Measurements from ENCODE around the gene SBF1.

Gene SBF1

DNA sequence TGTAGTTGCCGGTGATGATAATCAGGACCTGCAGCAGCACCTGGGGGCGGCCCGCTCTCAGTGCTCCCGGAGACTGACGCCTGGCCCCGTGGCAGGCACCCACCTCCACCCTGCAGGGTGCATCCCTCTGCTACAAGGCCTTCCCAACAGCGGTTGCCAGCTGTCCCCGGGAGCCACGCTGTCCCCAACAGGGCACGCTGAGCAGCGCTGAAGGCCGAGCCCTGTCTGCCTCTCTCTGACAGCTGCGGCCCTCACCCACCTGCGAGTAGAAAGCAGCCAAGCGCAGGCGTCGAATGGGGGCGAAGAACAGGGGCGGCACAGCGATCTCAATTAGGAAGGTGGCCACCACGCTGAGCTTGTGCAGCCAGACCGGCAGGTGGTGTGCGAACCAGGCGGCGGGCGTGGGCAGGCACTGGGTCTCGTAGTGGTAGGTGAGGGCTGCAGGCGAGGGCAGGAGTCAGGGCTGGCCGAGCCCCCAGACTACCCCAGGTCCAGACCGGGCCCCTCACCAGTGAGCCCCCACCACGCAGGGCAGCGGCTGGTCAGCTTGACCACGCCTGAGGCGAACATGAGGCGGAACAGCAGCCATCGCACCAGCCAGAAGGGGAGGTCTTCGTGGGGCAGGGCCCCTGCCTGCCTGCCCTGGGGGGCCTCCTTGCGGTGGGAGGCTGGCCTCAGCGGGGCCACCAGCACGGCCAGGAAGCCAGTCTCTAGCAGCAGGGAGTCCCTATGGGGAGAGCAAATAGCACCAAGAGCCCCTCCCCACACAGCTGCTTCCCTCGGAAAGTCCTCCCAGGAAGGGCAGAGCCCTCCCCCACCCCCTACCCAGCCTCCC, 31.2 kb upstream of the SBF1 start:
- DNase-seq, result no peak

DNA sequence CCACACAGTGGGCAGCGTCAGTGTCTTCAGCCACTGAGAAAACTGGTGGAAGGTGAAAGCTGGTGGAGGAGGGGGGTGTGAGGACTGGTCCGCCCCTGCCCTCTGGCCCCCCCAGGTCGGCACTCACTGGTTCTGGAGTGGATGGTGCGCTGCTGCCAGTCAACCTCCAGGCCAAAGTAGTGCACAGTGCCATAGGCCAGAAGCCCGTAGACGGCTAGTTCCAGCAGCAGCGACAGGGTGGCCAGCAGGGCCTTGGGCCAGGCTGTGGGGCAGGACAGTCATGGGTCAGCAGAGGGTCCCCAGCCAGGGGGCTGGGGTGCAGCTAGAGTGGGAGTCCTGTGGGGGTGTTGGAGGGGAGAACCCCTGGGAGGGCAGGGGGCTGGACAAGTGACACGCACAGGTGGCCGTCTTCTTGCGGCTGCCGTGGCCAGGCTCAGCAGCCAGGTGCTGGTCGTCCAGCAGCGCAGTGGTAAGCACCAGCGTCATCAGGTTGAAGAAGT, 30.5 kb upstream of the SBF1 start:
- no peak for DNase-seq

DNA sequence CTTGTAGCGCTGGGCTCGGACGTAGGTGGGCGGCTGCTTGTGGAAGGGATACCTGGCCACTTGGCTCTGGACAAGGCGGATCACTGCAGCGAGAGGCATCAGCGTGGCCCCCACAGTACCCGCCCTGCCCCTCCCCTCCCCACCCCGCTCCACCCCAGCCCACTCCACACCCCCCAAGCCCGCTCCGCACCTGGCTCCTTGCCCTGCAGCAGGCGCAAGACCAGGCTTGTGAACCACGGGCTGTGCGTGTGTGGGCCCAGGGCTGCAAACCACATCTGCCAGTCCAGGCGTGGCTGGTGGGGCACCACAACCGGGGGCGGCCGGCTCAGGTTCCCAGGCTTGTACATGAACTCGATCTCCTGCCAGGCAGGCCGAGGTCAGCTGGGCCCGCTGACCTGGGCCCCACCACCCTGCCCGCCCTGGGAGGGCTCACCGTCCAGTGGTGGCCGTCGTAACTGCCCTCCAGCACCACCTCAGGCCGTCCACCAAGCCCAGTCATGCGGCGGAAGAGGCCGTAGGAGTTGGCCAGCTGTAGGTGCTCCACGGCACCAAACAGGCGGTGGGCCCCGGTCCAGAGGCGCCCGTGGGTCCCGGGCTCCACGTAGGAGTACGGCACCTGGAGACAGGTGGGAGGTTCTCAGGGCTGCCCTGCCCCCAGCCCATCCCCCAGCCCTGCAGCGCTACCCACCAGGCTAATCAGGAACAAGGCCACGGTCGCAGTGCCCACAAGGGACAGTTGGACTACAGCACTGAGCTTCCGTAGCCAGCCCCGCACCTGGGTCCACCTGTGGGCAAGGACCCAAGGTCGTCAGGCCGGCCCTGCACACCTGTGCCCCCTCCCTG, 29.8 kb upstream of the SBF1 start:
- no peak for DNase-seq

DNA sequence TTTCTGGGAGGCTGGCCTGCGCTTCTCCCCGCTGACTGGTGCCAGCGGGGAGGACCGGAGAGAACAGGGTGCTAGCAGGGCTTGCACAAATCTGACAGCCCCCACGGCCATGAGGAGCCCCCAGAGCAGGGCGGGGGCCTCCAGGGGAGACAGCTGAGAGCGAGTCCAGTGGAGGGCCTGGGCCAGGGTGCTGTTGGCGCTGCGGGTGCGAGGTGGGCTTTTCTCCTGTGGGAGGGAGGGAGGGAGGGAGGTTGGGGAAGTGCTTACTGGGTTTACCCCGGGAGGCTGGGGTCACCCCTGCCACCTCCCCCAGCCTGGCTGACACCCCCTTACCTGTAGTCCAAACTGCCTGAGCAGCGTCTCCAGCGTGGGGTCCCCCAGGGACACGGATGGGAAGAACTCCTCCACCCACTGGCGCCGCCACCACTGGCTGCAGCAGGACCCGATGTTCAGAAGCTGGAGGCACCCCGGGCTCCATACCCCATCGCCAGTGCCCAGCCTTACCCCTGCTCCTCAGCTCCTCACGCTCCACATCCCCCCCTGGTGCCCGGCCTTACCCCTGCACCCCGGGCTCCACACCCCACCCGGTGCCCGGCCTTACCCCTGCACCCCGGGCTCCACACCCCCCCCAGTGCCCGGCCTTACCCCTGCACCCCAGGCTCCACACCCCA, 28.8 kb upstream of the SBF1 start:
- no peak for DNase-seq

DNA sequence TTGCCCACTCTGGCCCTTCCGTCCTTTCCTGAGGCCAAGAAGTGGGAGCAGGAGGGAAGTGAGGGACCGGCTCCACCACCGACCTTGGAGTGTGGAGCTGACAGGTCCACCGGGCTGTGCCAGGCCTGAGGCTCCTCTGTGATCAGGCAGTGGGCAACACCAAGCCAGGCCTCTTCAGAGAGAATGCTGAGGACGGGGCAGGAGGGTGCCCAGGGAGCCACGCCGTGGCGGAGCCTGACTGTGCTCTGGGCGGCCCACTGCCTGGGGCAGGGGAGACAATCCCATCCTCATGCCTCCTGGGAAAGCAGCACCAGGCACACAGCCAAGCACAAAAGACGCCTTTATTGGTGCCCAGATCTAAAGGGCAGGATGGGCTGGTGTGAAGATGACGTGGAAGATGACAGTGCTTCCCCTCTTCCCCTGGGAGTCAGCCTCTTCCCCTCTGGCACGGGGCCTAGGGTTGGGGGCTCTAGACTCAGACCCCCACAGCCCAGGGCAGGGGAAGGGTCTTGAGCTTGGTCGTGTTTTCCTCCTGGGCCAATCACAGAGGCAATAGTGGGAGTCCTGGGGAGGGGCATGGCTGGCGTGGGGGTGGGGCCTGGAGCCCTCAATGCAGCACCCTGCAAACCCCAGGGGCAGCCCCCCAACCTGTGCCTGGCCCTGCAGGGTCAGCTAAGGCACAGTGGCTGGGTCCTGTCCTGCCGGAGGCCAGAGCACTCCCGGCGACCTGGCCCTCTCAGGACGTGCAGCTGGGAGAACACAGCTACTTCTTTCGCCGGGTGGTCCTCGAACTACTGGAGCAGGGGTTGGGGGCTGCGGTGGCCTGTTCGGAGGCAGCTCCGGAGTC, 28.0 kb upstream of the SBF1 start:
- no peak for DNase-seq

DNA sequence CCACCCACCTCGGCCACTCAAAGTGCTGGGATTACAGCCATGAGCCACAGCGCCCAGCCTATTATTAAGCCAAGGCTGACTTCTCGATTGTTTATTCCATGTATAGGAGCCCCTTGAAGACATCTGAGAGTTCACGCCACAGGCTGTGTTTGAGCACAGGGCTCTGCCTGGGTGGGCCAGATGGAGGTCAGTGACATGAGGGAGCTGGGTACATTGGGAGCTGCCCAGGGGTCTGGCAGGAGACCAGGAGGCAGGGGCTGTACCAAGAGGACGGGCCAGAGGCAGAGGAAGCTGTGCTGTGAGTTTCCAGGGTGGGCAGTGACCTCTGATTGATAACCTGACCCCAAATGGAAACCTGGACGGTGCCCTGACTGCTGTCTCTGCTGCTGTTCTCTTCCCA, 27.3 kb upstream of the SBF1 start:
- DNase-seq, result no peak

DNA sequence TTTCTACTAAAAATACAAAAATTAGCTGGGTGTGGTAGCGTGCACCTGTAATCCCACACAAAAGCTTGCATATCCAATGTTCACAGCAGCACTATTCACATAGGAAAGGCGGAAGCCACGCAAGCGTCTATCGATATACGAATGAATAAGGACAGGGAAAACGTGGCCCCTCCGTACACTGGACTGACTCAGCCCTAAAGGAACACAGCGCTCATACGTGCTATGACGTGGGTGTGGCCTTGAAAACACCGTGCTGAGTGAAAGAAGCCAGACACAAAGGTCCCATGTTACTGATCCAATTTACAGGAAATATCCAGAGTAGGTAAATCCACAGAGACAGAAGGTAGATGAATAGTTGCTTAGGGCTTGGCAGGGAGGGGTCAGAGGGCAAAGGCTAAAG, 25.6 kb upstream of the SBF1 start:
- DNase-seq, result no peak

DNA sequence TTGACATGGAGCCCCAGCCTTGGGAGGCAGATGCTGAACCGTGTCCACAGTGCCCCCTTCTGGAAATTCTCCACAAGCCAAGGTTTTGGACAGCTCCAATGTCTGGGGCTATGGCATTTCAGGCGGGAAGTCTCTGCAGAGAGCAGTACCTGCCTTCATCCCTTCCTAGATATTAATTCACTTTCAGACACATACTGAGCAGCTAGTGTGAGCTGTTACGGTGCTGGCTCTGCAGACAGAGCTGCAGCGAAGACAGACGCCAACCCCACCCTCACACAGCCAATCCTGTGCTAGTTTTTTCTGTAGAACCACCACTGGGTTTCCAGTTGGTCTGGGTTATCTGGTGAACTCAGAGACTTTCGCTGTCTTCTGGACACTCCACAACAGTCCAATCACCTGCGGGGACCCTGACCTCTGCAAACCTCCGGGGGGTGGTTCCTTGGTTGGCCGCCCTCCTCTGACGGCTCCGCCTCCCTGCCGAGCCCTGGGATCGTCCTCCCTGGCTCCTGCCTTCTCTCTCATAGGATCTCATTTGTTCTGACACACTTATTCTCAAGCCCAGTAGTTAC, 23.6 kb upstream of the SBF1 start:
- DNase-seq, result peak; percentile 66

DNA sequence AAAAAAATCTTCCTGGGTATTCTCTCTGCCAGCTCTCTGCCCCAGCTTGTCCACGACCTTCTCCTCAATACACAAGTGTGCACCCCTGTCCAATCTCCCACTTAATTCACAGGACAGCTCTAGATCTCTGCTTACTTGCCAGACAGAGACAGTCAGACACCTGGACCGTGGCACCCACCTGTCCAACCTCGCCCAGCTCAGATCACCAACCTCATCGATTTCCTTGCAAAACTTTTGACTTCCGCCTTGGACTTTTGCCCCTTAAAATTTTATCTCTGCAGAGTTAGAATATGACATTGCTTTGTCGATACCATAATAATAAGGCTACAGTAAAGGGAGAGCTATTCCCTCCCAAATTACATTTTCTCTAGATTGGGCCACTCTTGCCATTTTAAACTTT, 22.3 kb upstream of the SBF1 start:
- DNase-seq, result no peak

DNA sequence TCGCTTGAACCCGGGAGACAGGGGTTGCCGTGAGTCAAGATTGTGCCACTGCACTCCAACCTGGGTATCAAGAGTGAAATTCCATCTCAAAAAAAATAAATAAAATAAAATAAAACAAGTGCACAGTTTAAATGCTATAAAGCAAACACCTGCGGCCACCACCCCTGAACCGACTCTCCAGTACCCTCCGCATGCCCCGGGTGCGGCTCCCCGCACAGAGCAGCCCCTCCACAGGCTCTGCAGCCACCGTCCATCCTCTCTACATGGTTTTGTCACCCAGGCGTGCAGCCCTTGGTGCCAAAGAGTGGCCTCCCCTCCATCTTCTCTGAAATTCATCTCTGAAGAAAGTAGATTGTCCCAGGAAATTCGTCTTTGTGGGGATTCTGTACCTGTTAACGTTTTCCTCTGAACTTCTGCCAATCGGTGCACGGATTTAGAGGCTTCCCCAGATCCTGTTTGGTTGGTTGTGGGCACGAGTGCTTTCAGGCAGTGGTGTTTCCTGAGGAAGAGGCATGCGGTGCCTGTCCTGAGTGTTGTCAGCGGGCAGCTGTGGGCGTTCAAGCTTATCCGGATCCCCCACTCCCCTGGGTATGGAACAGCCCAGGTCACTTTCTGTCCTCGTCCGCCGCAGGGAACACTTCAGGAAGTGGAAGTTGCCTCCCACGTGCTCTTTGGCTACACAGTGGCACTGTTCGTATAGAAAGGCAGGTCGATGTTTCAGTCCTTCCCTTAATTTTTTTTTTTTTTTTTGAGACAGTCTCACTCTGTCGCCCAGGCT, 15.9 kb upstream of the SBF1 start:
- DNase-seq, result no peak

DNA sequence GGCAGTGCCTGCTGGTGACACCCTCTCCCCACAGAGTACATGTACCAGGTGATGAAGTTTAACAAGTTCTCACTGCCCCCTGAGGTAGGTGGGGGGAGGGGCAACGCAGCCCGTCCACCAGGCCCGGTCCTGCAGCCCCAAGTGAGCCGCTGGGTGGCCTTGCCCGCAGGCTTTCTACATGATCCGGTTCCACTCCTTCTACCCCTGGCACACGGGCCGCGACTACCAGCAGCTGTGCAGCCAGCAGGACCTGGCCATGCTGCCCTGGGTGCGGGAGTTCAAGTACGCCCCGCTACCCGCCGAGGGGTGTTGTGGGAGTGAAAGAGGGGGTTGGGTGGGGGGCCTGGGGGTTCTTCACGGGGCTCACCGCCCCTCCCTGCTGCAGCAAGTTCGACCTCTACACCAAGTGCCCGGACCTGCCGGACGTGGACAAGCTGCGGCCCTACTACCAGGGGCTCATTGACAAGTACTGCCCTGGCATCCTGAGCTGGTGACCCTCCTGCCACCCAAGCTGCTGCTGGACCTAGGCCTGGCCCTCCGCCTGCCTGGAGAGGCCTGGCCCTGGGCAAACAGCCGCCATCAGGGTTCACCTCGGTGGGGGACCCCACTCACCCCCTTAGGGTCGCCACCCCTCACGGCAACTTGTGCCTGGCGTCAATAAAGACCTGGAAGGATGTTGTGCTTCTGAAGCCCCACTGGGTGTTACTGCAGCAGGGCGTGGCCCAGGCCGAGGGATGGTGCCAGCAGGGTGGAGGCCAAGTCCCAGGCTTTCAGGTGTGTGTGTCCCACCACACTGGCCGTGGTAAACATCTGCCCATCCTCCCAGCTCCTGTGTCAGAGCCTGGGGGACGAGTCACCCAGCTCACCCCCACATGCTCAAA, 14.8 kb upstream of the SBF1 start:
- DNase-seq, result no peak

DNA sequence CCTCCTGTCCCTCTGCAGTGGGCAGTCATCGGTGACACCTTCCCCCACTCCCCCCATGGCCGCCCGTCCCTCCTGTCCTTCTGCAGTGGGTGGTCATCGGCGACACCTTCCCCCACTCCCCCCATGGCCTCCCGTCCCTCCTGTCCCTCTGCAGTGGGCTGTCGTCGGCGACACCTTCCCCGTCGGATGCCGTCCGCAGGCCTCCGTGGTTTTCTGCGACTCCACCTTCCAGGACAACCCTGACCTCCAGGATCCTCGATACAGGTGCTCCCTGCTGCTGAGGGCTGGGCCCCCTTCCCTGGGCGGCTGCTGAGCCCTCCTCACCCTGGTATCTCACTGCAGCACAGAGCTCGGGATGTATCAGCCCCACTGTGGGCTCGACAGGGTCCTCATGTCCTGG, 14.1 kb upstream of the SBF1 start:
- no peak for DNase-seq

DNA sequence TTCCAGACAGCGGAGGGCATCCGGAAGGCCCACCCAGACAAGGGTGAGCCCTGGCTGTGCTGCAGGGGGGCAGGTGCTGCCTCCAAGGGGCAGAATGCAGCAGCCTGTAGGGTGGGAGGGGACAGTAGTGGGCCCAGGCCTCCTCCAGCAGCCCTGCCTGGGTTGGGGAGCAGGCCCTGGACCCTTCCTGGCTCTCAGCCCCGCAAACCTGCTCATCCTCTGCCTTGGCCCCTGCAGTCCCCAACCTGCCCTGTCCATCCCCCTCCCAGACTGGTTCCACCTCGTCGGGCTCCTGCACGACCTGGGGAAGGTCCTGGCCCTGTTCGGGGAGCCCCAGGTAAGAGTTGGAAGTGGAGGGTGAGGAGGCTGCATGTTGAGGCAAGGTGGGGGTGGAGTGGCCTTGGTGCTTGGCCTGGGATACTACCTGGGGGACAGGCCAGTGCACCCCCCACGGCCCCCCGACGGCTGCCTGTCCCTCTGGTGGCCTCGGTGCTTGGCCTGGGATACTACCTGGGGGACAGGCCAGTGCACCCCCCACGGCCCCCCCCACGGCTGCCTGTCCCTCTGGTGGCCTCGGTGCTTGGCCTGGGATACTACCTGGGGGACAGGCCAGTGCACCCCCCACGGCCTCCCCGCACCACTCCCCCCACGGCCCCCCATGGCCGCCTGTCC, 13.3 kb upstream of the SBF1 start:
- DNase-seq, result no peak

DNA sequence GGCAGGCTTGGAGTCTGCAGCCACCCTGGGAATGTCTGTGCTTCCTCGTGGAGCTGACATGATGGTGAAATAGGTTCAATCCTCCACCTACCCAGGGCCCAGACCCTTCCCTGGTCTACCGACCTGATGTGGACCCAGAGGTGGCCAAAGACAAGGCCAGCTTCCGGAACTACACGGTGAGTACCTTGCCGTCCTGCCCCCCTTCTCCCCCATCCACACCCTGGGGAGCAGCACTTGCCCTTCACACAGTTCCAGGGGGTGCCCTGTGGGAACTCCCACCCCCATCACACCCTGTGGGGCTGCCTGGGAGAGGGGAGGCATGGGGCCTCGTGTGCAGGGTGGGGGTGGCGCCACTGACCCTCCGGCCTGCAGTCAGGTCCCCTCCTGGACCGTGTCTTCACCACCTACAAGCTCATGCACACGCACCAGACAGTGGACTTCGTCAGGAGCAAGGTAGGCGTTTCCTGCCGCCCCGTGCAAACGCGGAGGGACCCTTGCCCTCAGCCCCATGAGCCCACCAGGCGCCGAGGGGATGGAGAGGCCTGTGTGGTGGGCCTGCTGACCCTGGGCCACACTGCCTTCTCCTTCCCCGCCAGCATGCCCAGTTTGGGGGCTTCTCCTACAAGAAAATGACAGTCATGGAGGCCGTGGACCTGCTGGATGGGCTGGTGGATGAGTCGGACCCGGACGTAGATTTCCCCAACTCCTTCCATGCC, 12.6 kb upstream of the SBF1 start:
- no peak for DNase-seq

DNA sequence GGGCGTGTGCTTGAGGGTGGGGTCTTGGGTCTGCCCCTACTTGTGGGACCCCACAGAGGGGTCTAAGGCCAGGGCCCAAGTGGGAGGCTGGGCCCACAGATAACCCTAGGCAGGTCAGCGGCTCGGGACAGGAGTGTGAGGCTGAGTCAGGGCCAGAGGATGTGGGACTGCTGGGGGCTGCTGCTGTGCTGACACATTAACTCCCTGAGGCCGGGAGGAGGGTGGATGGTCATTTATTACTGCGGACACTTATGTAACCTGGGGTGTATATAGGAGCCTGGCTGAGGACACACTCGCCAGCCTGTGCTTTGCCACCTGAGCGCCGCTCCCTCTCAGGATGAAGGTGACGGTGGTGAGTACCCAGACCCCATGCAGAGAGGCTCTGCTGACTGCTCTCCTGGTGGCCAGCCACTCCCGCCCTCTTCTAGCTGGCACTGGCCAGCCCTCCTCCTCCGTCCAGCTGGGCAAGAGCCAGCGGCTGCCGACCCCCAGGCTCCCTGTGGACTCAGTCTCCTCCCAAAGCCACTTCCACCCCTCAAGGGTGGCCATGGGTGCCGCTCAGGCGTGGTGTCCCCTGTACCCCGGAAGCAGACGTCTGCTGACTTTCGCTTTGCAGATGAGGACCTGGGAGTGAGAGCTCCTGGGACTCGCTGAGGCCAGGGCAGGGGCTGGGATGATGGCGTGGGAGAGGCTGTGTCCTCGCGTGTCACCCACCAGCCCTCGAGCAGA, 11.9 kb upstream of the SBF1 start, which contains the start of gene MIOX:
Gene MIOX (plus strand): TSS at position 299 of the 729 bp plus-strand sequence. CDS start 39 bp downstream, at position 338.
- no peak for DNase-seq

DNA sequence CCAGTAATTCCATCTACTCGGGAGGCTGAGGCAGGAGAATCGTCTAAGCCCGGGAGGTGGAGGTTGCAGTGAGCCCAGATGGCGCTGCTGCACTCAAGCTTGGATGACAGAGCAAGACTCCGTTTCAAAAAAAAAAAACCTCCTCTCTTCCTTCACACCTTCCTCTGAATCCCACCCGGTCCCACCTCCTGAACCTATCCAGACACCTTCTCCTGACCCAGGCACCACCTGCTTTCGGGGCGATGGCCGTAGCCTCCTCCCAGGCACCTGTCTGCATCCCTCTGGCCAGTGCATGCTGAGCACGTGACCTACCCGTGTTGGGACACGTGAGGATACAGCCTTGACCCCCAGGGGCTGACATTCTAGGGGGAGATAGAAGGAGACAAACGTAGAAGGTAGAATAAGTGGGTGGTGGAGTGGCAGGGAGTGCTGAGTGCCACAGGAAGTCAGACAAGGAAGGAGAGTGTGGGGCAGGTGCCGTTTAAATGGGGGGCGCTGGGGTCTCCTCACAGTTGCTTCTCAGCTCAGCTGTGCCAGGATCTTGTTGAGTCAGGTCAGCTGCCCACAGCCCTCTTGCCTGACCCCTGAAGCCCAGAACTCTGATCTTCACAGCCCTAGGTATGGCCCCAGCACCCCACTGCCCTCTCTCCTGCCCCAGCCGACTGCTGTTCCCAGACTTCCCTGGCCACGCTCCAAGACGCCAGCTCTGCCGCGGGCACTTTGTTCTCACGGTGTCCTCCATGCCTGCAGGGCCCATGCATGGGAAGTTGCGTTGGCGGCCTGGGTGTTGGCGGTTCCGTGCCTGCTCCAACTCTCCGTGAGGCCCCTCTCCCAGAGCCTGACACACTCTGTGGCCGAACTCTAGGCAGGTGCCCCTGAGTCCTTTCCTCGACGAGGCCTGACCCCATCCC, 10.6 kb upstream of the SBF1 start:
- DNase-seq, result no peak
